T-helper 1 cell treated with Interleukin-12 subunit alpha and Interleukin-12 subunit beta and Interleukin-4 antibody, amounts not matched to agents 30 μg/mL and 1 μg/mL, for 36 hours (primary cell): ENCODE data around the gene GPR135.

Source experiments
- H3K27ac Mint-ChIP-seq: one replicate; pipeline ENCODE4 v1.8.0; 2021; ENCODE audit warnings: mild to moderate bottlenecking, mixed read lengths
- H3K27me3 Mint-ChIP-seq: one replicate; pipeline ENCODE4 v1.8.0; 2021; ENCODE audit warnings: low read depth, mixed read lengths
- H3K36me3 Mint-ChIP-seq: one replicate; pipeline ENCODE4 v1.8.0; 2021; ENCODE audit warnings: low read depth, mixed read lengths
- H3K4me1 Mint-ChIP-seq: one replicate; pipeline ENCODE4 v1.8.0; 2021; ENCODE audit warnings: low read depth, mixed read lengths
- H3K4me3 Mint-ChIP-seq: one replicate; pipeline ENCODE4 v1.8.0; 2021; ENCODE audit warnings: mild to moderate bottlenecking, moderate library complexity, mixed read lengths
- H3K9me3 Mint-ChIP-seq: one replicate; pipeline ENCODE4 v1.8.0; 2021; ENCODE audit warnings: mixed read lengths

Gene GPR135, protein sequence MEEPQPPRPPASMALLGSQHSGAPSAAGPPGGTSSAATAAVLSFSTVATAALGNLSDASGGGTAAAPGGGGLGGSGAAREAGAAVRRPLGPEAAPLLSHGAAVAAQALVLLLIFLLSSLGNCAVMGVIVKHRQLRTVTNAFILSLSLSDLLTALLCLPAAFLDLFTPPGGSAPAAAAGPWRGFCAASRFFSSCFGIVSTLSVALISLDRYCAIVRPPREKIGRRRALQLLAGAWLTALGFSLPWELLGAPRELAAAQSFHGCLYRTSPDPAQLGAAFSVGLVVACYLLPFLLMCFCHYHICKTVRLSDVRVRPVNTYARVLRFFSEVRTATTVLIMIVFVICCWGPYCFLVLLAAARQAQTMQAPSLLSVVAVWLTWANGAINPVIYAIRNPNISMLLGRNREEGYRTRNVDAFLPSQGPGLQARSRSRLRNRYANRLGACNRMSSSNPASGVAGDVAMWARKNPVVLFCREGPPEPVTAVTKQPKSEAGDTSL

DNA sequence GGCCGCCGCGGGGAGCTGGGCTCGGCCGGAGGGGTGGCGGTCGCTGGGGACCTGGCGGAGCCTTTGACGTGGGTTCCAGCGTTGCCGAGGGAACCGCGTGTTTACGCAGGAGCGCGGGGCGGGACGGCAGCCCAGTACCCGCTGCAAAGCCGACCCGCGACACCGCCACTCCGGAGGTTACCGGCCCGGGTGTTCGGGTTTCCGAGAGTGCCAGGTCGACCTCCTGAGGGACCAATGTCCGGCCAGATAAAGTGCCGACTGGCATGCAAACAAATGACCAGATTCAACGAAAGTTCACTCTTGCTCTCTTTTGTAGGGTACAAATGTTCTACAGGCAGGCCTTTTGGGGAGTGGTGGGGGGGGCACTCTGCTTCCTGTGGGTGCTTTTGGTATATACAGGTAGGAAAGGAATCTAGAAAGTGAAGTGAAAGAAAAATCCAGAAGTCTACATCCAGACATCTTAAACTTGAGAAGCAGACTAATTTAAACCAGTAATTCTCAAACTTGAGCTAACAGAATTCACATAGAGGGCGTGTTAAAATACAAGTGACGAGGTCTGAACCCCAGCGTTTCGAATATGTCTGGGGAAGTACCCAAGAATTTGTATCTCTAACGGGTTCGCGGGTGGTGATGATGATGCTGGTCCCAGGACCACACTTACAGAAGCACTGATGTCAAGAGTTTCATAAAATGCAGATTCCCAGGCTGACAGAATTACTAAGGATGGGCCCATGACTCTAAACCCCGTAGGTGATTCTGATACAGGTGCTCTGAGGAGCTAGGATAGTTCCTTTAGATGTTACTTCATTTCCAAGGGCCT lies at the start of gene GPR135:
Gene GPR135 (minus strand): TSS at position 65 of the 820 bp plus-strand sequence. CDS start 154 bp downstream, outside the sequence.
- H3K4me1 Mint-ChIP-seq, result peaks cover 3% of the 10 kb centered on the region
- H3K36me3 Mint-ChIP-seq, result no peaks in the 10 kb centered on the region
- peaks cover 16% of the 10 kb centered on the region for H3K27me3 Mint-ChIP-seq
- H3K9me3 Mint-ChIP-seq, result no peaks in the 10 kb centered on the region
- peak within 1 kb of the TSS; percentile 85 for H3K4me3 Mint-ChIP-seq
- H3K27ac Mint-ChIP-seq, result peak within 1 kb of the TSS; percentile 32

DNA sequence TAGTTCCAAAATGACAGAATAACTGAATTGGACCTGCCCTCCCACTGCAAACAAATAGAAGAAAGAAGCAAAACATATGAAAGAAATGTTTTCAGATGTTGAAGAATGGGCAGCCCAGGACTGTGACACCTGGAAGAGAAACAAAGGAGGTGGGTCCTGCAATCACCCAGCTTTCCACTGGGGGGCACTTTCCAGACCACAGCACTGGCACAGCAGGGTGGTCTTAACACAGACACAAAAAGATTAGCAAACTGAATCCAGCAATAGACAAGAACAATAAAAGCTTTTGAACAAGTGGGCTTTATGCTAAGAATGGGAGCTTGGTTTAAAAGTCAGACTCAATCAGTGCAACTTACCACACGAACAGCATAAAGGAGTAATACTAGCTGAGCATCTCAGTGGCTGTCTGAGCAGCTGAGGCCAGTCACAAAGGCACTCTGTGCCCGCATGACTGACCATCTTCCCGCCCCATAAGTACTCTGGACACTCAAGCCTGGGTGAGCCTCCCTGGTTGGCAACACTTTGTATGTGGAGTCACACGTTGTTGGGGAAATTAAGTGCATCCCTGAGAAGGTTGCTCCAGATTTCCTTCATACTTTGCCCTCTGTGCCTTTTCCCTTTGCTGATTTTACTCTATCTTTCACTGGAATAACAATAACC lies 46.9 kb upstream of the GPR135 start:
- H3K4me1 Mint-ChIP-seq, result no peaks in the 10 kb centered on the region

DNA sequence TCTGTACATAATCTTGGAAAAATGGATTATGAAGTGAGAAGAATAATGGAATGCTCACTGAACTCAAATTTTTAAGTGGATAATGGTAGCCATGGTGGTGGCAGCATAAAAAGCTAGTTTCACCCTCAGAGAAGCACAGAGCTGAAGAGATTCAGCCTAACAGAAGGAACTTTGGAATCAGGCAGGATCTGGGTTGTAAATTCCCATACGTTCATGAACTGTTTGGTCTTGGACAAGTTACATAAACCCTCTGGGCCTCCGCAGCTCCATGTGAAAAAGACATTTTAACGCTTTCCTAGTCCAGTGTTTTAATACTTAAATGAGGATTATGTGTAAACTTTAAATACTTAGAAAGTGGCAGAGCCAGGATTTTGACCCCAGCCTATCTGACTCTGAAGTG lies 45.8 kb upstream of the GPR135 start:
- H3K4me3 Mint-ChIP-seq, result no peak overlapping the region
- no peak overlapping the region for H3K27ac Mint-ChIP-seq
- H3K4me1 Mint-ChIP-seq, result no peaks in the 10 kb centered on the region
- H3K27me3 Mint-ChIP-seq, result peaks cover 26% of the 10 kb centered on the region
- H3K36me3 Mint-ChIP-seq, result no peaks in the 10 kb centered on the region
- no peaks in the 10 kb centered on the region for H3K9me3 Mint-ChIP-seq

More for the DNA sequence above, 46.9 kb upstream of the GPR135 start:
- Mint-ChIP-seq H3K4me3 (no peak overlapping the region), H3K27me3 (peaks cover 31% of the 10 kb centered on the region), H3K36me3 (no peaks in the 10 kb centered on the region), H3K9me3 (no peaks in the 10 kb centered on the region), H3K27ac (no peak overlapping the region)

DNA sequence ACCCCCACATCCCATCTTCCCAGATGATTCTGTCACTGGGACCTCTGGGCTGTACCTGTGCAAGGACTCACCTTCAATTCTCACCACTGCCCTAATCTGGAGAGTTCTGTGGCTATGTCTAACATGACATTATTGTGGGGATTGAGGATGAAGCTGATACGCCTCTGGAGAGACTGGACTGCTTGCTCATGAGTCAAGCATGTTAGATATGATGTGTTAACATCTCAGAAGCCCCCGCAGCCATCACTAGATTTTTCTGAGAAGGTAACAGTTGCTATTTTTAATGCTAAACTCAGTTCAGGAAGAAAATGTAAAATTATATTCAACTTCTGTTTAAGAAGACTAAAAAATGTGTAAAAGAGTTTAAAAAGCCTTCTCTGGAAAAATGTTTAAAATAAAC lies 44.8 kb upstream of the GPR135 start:
- Mint-ChIP-seq H3K4me1 (no peaks in the 10 kb centered on the region), H3K27me3 (peaks cover 23% of the 10 kb centered on the region), H3K4me3 (no peak overlapping the region), H3K9me3 (no peaks in the 10 kb centered on the region), H3K36me3 (no peaks in the 10 kb centered on the region), H3K27ac (no peak overlapping the region)

DNA sequence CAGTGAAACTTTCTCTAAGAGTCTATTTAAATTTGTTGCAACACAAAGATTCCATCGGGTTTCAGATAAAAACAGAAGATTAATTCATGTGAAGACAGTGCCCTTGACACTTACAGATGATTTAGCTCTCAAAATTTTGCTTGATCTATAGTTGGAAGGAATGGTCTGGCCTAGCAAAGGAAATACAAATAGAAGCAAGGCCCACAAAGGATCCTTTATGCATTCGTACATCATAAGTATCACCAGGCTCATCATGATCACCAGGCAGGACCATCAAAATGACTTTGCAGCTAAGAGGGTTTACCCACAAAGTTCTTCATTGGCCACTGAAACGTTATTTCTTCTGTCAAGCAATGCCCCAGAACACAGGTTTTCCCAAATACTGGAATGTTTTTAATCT lies 43.9 kb upstream of the GPR135 start:
- Mint-ChIP-seq H3K9me3 (no peaks in the 10 kb centered on the region), H3K4me1 (no peaks in the 10 kb centered on the region), H3K27ac (no peak overlapping the region), H3K4me3 (no peak overlapping the region), H3K27me3 (peaks cover 16% of the 10 kb centered on the region), H3K36me3 (no peaks in the 10 kb centered on the region)

DNA sequence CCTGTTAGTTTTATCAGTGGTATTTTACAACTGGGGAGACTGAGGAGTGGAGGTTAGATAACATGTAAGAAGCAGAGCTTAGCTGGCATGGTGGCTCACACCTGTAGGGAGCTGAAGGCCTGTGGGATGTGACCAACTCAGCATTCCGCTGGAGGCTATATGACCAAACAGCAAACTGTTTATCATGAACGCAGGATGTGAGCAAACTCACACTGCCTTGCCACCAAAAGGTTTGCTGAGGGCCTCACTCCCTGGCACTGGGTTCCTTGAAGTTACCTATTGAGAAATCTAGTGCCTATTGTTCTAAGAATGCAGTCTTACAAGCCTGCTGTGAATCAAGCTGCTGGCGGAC lies 42.5 kb upstream of the GPR135 start:
- Mint-ChIP-seq H3K27ac (no peak overlapping the region), H3K27me3 (peaks cover 16% of the 10 kb centered on the region), H3K4me1 (no peaks in the 10 kb centered on the region), H3K9me3 (no peaks in the 10 kb centered on the region), H3K4me3 (no peak overlapping the region), H3K36me3 (no peaks in the 10 kb centered on the region)

DNA sequence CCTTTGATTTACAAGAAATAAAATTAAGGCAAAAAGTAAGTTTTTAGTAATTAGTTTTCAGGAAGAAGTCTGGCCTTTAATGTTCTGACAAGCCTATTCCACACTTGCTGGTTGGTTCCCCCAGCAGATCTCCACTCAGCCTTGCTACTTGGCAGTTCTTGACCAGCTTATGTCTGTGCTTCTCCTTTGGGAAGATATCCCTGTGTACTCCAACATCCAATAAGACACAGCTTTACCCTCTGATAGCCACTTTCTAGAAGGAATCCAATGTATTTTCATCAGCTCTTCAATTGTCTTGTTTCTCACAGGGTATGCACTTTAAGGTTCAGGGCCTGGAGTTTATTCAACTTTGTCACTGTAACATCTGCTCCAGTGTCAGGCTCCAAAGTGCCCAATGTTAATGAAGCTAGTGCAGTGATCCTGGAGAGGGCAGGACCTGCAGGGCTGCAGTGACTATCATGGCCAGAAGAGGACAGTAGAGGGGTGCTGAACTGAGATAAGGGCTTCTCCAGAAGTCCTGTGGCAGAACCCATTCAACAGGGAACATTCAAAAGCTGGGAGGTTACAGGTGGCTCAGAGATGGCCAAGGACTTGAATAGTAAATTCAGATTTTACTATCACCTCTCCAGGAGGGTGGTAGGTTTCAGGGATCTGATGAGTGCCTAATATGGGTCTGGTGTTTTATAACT lies 42.0 kb upstream of the GPR135 start:
- Mint-ChIP-seq H3K4me3 (no peak overlapping the region), H3K27me3 (peaks cover 16% of the 10 kb centered on the region), H3K36me3 (no peaks in the 10 kb centered on the region), H3K9me3 (no peaks in the 10 kb centered on the region), H3K27ac (no peak overlapping the region), H3K4me1 (no peaks in the 10 kb centered on the region)

DNA sequence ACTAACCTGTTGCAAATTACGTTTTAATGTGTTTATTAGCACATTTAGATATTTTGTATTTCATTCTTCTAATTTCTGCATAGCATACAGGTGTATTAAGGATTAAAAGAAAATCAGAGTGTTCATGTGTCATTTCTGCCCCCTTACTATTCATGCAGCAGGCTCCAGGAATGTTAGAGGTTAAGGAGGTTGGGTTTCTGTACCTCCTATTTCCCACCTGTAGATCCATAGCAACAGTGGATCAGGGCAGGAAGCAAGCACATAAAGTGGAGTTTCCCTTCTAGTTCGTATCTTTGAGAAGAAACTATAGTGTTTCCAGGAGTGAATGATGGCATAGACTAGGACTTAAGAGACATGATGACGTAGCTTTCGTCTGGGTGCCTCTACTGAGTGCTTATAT lies 38.1 kb upstream of the GPR135 start:
- no peaks in the 10 kb centered on the region for H3K9me3 Mint-ChIP-seq
- H3K4me1 Mint-ChIP-seq, result peaks cover 1% of the 10 kb centered on the region
- H3K4me3 Mint-ChIP-seq, result no peak overlapping the region

DNA sequence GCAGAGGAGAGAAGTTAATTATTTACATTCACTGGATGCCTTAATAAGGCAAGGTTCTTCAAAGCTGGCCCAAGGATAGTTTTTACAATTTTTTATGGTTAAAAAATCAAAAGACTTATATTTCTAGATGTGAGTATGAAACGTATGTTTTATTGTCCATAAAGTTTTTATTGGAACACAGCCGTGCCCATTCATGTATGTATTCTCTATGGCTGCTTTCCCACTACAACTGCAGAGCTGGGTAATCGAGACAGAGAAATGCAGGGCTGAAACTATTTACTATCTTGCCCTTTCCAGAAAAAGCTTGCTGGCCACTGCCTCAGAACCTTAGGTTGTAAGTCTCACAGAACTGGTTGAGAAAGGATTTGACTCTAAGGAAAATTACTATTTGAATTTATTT lies 35.6 kb upstream of the GPR135 start:
- H3K4me1 Mint-ChIP-seq, result peaks cover 1% of the 10 kb centered on the region
- H3K27ac Mint-ChIP-seq, result no peak overlapping the region
- no peaks in the 10 kb centered on the region for H3K27me3 Mint-ChIP-seq
- H3K36me3 Mint-ChIP-seq, result peaks cover 12% of the 10 kb centered on the region
- H3K9me3 Mint-ChIP-seq, result no peaks in the 10 kb centered on the region
- no peak overlapping the region for H3K4me3 Mint-ChIP-seq

More for the DNA sequence above, 38.1 kb upstream of the GPR135 start:
- Mint-ChIP-seq H3K36me3 (peaks cover 4% of the 10 kb centered on the region), H3K27ac (no peak overlapping the region), H3K27me3 (no peaks in the 10 kb centered on the region)

DNA sequence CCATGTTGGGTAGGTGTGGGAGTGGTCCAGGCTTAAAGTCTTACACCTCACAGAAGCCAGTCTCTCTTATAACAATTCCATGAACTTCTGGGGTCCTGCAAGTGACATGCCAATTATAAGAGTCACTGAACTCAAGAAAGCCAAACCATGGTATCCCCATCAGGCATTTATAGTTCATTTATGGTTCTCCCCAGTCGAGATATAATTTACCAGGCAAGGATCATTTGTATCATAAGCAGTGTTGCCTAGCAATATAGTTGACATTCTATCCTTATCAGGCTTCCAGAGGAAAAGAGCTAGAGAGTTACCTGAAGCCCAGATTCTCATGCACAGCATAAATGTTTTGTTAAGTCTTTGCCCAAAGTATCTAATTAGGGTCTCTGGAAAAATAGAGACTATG lies 27.2 kb upstream of the GPR135 start:
- Mint-ChIP-seq H3K27me3 (no peaks in the 10 kb centered on the region), H3K4me1 (peaks cover 31% of the 10 kb centered on the region), H3K27ac (no peak overlapping the region), H3K9me3 (no peaks in the 10 kb centered on the region), H3K4me3 (no peak overlapping the region), H3K36me3 (peaks cover 53% of the 10 kb centered on the region)

DNA sequence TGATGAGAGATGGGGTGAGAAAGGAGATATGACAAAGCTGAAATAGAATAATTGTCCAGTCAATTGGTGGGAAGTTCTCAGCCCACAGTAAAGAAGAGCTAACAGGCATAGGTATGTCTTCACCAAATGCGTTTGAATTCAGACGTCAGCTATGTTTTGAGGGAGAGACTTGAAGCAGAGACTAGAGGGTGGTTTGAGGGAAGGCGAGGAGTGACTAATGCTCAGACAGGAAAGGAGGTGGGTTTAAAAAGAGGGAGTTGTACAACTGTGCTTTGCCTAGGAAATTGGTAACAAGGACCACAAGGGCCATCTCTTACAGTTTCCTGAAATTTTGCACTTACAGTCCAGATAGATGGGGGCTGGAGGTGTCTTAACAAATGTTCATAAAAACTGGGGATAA lies 25.6 kb upstream of the GPR135 start:
- no peak overlapping the region for H3K4me3 Mint-ChIP-seq
- H3K27me3 Mint-ChIP-seq, result no peaks in the 10 kb centered on the region
- H3K9me3 Mint-ChIP-seq, result no peaks in the 10 kb centered on the region
- no peak overlapping the region for H3K27ac Mint-ChIP-seq
- H3K36me3 Mint-ChIP-seq, result peaks cover 49% of the 10 kb centered on the region
- H3K4me1 Mint-ChIP-seq, result peaks cover 34% of the 10 kb centered on the region

DNA sequence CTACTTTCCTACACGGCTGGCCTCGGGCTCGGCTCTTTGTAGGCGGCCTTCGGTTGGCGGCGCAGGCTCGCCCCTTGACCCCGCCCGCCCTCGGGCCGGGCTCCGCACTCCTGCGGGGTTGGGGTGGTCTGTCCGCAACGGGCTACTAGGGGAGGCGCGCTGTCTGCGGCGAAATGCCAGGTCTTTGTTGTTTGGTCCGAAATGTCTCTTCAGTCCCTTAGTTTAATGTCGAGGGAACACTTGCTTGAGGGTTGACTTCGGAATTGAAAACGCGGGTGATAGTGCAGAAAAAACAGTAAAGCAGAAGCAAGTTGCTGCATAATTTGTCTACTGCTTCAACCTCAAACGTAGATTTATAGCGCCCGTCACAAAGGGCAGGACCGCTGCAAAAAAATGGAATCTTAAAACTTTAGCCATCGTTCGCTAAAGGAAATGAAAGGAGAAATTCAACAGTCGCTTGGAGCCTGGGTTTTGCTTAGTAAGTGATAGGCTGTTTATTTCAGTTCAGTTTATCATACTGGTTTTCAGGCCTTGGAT lies 19.5 kb upstream of the GPR135 start:
- peaks cover 17% of the 10 kb centered on the region for H3K36me3 Mint-ChIP-seq
- no peaks in the 10 kb centered on the region for H3K27me3 Mint-ChIP-seq
- no peaks in the 10 kb centered on the region for H3K9me3 Mint-ChIP-seq
- peak overlapping the region; percentile 91 for H3K27ac Mint-ChIP-seq
- peak overlapping the region; percentile 92 for H3K4me3 Mint-ChIP-seq
- H3K4me1 Mint-ChIP-seq, result peaks cover 55% of the 10 kb centered on the region

DNA sequence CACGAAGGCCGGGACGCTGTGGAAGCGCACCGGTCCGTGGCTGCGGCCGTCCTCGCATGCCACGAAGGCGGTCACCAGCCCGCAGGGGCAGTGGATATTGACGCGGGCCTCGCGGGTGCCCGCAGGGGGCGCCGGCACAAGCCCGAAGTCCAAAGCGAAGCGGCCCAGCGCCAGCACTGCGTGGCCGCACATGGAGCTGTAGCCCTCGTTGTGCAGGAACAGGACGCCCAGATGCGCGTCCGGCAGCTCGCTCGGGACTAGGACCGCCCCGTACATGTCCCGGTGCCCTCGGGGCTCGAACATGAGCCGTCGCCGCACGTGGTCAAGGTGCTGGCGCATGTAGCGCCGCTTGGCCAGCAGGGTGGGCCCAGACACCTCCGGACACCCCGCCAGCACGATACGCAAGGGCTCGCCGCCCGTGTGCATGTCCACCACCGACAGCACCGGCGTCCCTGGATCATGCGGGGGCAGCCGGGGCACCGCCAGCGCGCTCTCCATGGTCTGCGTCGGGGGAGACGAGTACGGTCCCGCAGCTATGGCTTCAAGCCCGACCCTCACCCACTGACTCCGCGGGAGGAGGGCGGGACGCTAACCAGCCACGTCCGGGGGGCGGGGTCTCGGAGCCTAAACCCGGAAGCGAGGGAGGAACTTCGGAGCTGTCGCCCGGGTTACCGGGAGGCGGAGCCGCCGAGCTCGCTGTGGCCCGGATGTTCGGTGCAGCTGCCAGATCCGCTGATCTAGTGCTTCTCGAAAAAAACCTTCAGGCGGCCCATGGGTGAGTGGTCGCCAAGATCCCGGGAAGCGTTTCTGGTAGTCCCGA lies 18.8 kb upstream of the GPR135 start, which contains the start of the genes JKAMP and L3HYPDH:
Gene JKAMP (plus strand): TSS at position 699 of the 820 bp plus-strand sequence. CDS start 73 bp downstream, at position 772.
Gene L3HYPDH (minus strand): TSS at position 590 of the 820 bp plus-strand sequence. CDS start 92 bp downstream, at position 498.
- H3K27me3 Mint-ChIP-seq, result no peaks in the 10 kb centered on the region
- peaks cover 49% of the 10 kb centered on the region for H3K4me1 Mint-ChIP-seq
- H3K36me3 Mint-ChIP-seq, result peaks cover 10% of the 10 kb centered on the region
- H3K4me3 Mint-ChIP-seq, result peak within 1 kb of the TSS; percentile 92
- no peaks in the 10 kb centered on the region for H3K9me3 Mint-ChIP-seq
- H3K27ac Mint-ChIP-seq, result peak within 1 kb of the TSS; percentile 91
